H1 (cell line): ENCODE measurements around the gene GNAO1. TPM values are rescaled to one million over a fixed set of nuclear protein-coding genes. Genes with fewer than 3 reads are reported as not detected.

Experiments used
- CTCF ChIA-PET: fragments of 300-600 bp; sonication (Branson Sonifier 250); formaldehyde crosslinking; loops from one replicate; lab custom pipeline; 2021; ENCODE audit not compliant: partially characterized antibody; lab: Charles Lee
- POLR2A ChIA-PET: fragments of 300-600 bp; sonication (Branson Sonifier 250); formaldehyde crosslinking; loops from one replicate; lab custom pipeline; 2021; ENCODE audit warnings: inconsistent platforms; ENCODE audit not compliant: partially characterized antibody; lab: Charles Lee
- DNase-seq, 2 experiments: peaks; one replicate each; pipeline versions ENCODE4 v3.0.0 to v3.0.0-alpha.2; 2010 to 2022; ENCODE audit warnings: low spot score in 2 of 2, low read depth in 1 of 2, mixed read lengths in 1 of 2
- FAIRE-seq: peaks from 2 replicates; lab custom pipeline; 2011; peaks lifted over from hg19 to GRCh38; lab: Jason Lieb, UNC
- H2AFZ ChIP-seq: 2 replicates; pipeline ENCODE4 v1.8.1; 2012; ENCODE audit warnings: low read length, inconsistent platforms
- H2AK5ac ChIP-seq: 2 replicates; pipeline ENCODE4 v1.6.1; 2013; ENCODE audit warnings: low read depth, low read length
- H2BK120ac ChIP-seq: replicated peaks from 2 replicates; pipeline ENCODE3; 2013; ENCODE audit warnings: low read depth, low read length, inconsistent platforms
- H2BK12ac ChIP-seq: 2 replicates; pipeline ENCODE4 v1.6.1; 2013; ENCODE audit warnings: low read depth, low read length
- H2BK15ac ChIP-seq: 2 replicates; pipeline ENCODE4 v1.6.1; 2013; ENCODE audit warnings: low read length
- H2BK20ac ChIP-seq: 2 replicates; pipeline ENCODE4 v1.6.1; 2013; ENCODE audit warnings: low read length
- H2BK5ac ChIP-seq: 2 replicates; pipeline ENCODE4 v1.6.1; 2013; ENCODE audit warnings: low read depth, low read length
- H3K14ac ChIP-seq: 2 replicates; pipeline ENCODE4 v1.6.1; 2013; ENCODE audit warnings: inconsistent platforms; ENCODE audit not compliant: insufficient read length
- H3K18ac ChIP-seq: 2 replicates; pipeline ENCODE4 v1.6.1; 2013; ENCODE audit warnings: low read length; ENCODE audit errors: extremely low read depth
- H3K23ac ChIP-seq: 2 replicates; pipeline ENCODE4 v1.6.1; 2013; ENCODE audit warnings: inconsistent platforms; ENCODE audit not compliant: insufficient read length
- H3K23me2 ChIP-seq: 2 replicates; pipeline ENCODE4 v1.6.1; 2013; ENCODE audit warnings: low read depth, low read length
- H3K27ac ChIP-seq: 2 replicates; pipeline ENCODE4 v1.6.1; 2011; ENCODE audit warnings: low read depth, low read length, inconsistent platforms
- H3K27me3 ChIP-seq, 4 experiments: replicated peaks in 1 of 4; 1 replicate in 1 of 4; 2 replicates in 3 of 4; pipeline versions ENCODE4 v1.6.1 to v1.8.1; 2011 to 2013; ENCODE audit warnings: low read length in 3 of 4, mild to moderate bottlenecking in 3 of 4, inconsistent platforms in 2 of 4, mixed read lengths in 2 of 4, moderate library complexity in 1 of 4; ENCODE audit not compliant: control insufficient read depth in 3 of 4, insufficient read depth in 3 of 4; ENCODE audit errors: extremely low read depth in 1 of 4
- H3K36me3 ChIP-seq, 4 experiments: 2 replicates each; pipeline versions ENCODE4 v1.6.1 to v1.8.1; 2011 to 2013; ENCODE audit warnings: mild to moderate bottlenecking in 4 of 4, low read length in 3 of 4, moderate library complexity in 2 of 4, control low read depth in 1 of 4, inconsistent platforms in 1 of 4; ENCODE audit not compliant: insufficient read depth in 4 of 4, control insufficient read depth in 2 of 4
- H3K4ac ChIP-seq: replicated peaks from 2 replicates; pipeline ENCODE3; 2013; ENCODE audit warnings: low read length, low read depth, mixed read lengths, inconsistent platforms; ENCODE audit not compliant: insufficient read length
- H3K4me1 ChIP-seq, 4 experiments: replicated peaks in 1 of 4; 1 replicate in 1 of 4; 2 replicates in 3 of 4; pipeline versions ENCODE4 v1.6.1 to v1.8.1; 2011 to 2013; ENCODE audit warnings: low read length in 3 of 4, inconsistent platforms in 2 of 4, mixed read lengths in 1 of 4; ENCODE audit not compliant: insufficient read depth in 4 of 4, control insufficient read depth in 3 of 4
- H3K4me2 ChIP-seq, 2 experiments: 2 replicates each; pipeline versions ENCODE4 v1.6.1 to v1.8.1; 2011 to 2013; ENCODE audit warnings: low read depth in 2 of 2, low read length in 2 of 2, control low read depth in 1 of 2, inconsistent platforms in 1 of 2, mild to moderate bottlenecking in 1 of 2; ENCODE audit not compliant: insufficient read depth in 1 of 2
- H3K4me3 ChIP-seq, 4 experiments: fragments of 200-600, 300-600 bp in 1 of 4; sonication (generic), shearing (Covaris generic), sonication (Bioruptor Twin) in 1 of 4; 2 replicates each; pipeline versions ENCODE4 v1.5.1 to v1.8.1; 2011 to 2016; ENCODE audit warnings: low read length in 4 of 4, low read depth in 3 of 4, control low read depth in 2 of 4, inconsistent platforms in 2 of 4, mild to moderate bottlenecking in 2 of 4, mixed read lengths in 1 of 4, moderate library complexity in 1 of 4; ENCODE audit not compliant: insufficient read depth in 2 of 4; ENCODE audit errors: extremely low read depth in 1 of 4
- H3K56ac ChIP-seq: replicated peaks from 2 replicates; pipeline ENCODE3; 2013; ENCODE audit warnings: low read depth, mild to moderate bottlenecking, mixed read lengths, low read length, inconsistent platforms; ENCODE audit not compliant: insufficient read length
- H3K79me1 ChIP-seq: 2 replicates; pipeline ENCODE4 v1.6.1; 2013; ENCODE audit warnings: low read depth, low read length, control low read depth
- H3K79me2 ChIP-seq, 2 experiments: 2 replicates each; pipeline versions ENCODE4 v1.6.1 to v1.8.1; 2012 to 2013; ENCODE audit warnings: low read length in 2 of 2, mild to moderate bottlenecking in 2 of 2, inconsistent platforms in 1 of 2; ENCODE audit not compliant: insufficient read depth in 2 of 2, control insufficient read depth in 1 of 2
- H3K9ac ChIP-seq, 4 experiments: replicated peaks in 1 of 4; 1 replicate in 1 of 4; 2 replicates in 3 of 4; pipeline versions ENCODE4 v1.6.1 to v1.8.1; 2011 to 2013; ENCODE audit warnings: low read depth in 3 of 4, low read length in 3 of 4, control low read depth in 2 of 4, mild to moderate bottlenecking in 2 of 4, moderate library complexity in 2 of 4, inconsistent platforms in 1 of 4; ENCODE audit errors: extremely low read depth in 1 of 4
- H3K9me3 ChIP-seq, 2 experiments: 2 replicates each; pipeline versions ENCODE4 v1.6.1 to v1.8.1; 2012 to 2013; ENCODE audit warnings: mild to moderate bottlenecking in 2 of 2, moderate library complexity in 2 of 2, control low read depth in 1 of 2, inconsistent platforms in 1 of 2, low read depth in 1 of 2, low read length in 1 of 2, mixed read lengths in 1 of 2; ENCODE audit not compliant: insufficient read depth in 2 of 2
- H4K20me1 ChIP-seq, 2 experiments: replicated peaks in 1 of 2; 2 replicates each; pipeline versions ENCODE3 to v1.8.1; 2011 to 2013; ENCODE audit warnings: inconsistent platforms in 2 of 2, low read length in 2 of 2, mild to moderate bottlenecking in 1 of 2; ENCODE audit not compliant: insufficient read depth in 2 of 2, control insufficient read depth in 1 of 2
- H4K5ac ChIP-seq: 2 replicates; pipeline ENCODE4 v1.6.1; 2013; ENCODE audit warnings: low read length, low read depth, mixed read lengths, inconsistent platforms; ENCODE audit not compliant: insufficient read length
- H4K8ac ChIP-seq: 2 replicates; pipeline ENCODE4 v1.8.0; 2013; ENCODE audit warnings: mild to moderate bottlenecking, moderate library complexity, low read length, inconsistent platforms; ENCODE audit not compliant: insufficient read depth; ENCODE audit errors: extremely low read depth
- H4K91ac ChIP-seq: replicated peaks from 2 replicates; pipeline ENCODE3; 2013; ENCODE audit warnings: low read length, mixed read lengths, inconsistent platforms; ENCODE audit not compliant: insufficient read length
- ASH2L ChIP-seq: fragments of 200-600, 300-600 bp; sonication (generic); IDR thresholded peaks from one replicate; pipeline ENCODE4 v1.7.1; 2017; ENCODE audit warnings: low read length
- CEBPB ChIP-seq: IDR thresholded peaks from 2 replicates; pipeline ENCODE4 v1.6.1; 2012; ENCODE audit warnings: low read depth, low read length
- CREB1 ChIP-seq: IDR thresholded peaks from 2 replicates; pipeline ENCODE4 v1.6.1; 2012; ENCODE audit warnings: inconsistent platforms
- HDAC6 ChIP-seq: IDR thresholded peaks from one replicate; pipeline ENCODE4 v1.7.1; 2012; ENCODE audit warnings: low read depth, mild to moderate bottlenecking, inconsistent platforms, low read length, moderate library complexity
- POU5F1 ChIP-seq: IDR thresholded peaks from 2 replicates; pipeline ENCODE4 v1.6.1; 2011; ENCODE audit warnings: low read depth, mild to moderate bottlenecking, low read length, moderate library complexity
- SAP30 ChIP-seq: fragments of 300-600 bp; sonication (generic); IDR thresholded peaks from 2 replicates; pipeline ENCODE4 v1.7.1; 2012; ENCODE audit warnings: low read length, moderate library complexity, mild to moderate bottlenecking, inconsistent platforms; ENCODE audit not compliant: insufficient read depth, insufficient replicate concordance
- TEAD4 ChIP-seq: IDR thresholded peaks from 2 replicates; pipeline ENCODE4 v1.6.1; 2012; ENCODE audit warnings: low read depth, low read length, inconsistent platforms, mixed read lengths
- ZNF274 ChIP-seq: IDR thresholded peaks from 2 replicates; pipeline ENCODE4 v1.7.0; 2012; ENCODE audit warnings: low read length, borderline replicate concordance; ENCODE audit errors: extremely low read depth
- WGBS, 2 experiments: shearing (Covaris generic) in 1 of 2; methylation state at CpG; one replicate each; pipeline versions ENCODE4 v1.1.6 to v1.1.7; 2013 to 2015; ENCODE audit warnings: low lambda C conversion rate in 2 of 2, mixed read lengths in 2 of 2, inconsistent platforms in 1 of 2, low coverage in 1 of 2, missing lambda C conversion rate in 1 of 2; ENCODE audit not compliant: insufficient replicate concordance in 2 of 2, insufficient coverage in 1 of 2, insufficient read length in 1 of 2; ENCODE audit errors: extremely low coverage in 1 of 2, missing lambda C conversion rate in 1 of 2; 5-methylcytosine and 5-hydroxymethylcytosine counted together
- polyA plus RNA-seq, 7 experiments: library from polyadenylated mRNA; depleted of rRNA in 3 of 7; stranded (reverse) in 5 of 7; unstranded in 2 of 7; fragments of >200 nt in 5 of 7; fragments of 200-250 nt in 2 of 7; gene quantifications; 1 replicate in 5 of 7; 2 replicates in 1 of 7; 4 replicates in 1 of 7; pipeline versions ENCODE4 v1.2.1 to v1.2.3, GENCODE V29; 2011 to 2013; ENCODE audit warnings: missing spikeins in 2 of 7, mixed read lengths in 2 of 7
- total RNA-seq: library from RNA; stranded (reverse); fragmentation: NEBNext Ultra II Directional; extraction: Animal tissue kit (Norgen Biotek cat#: 25700); gene quantifications from 2 replicates; pipeline ENCODE4 v1.2.1, GENCODE V29; 2021

GNAO1 gene
- total and polyA plus RNA-seq, 2 of the 8 experiments (the other 6 are each of a cell fraction or from before 2014, with no cell fraction given) = 6.7 to 34.4 TPM

- Histone ChIP-seq H4K91ac (no peak overlapping the region), H3K4me1 (0 out of 7 replicates have a peak, but pooled peaks cover 0 to 3% (median 1%) of the 10 kb centered on the region in 4 experiments), H3K56ac (no peak overlapping the region), H3K79me1 (no peaks in the 10 kb centered on the region; the same call in 1 of the 2 replicates), H4K5ac (no peak overlapping the region), H2AK5ac (no peak overlapping the region), H3K4me3 (no peak overlapping the region), H3K23ac (no peak overlapping the region), H2BK120ac (no peak overlapping the region), H3K23me2 (no peaks in the 10 kb centered on the region), H2BK12ac (no peak overlapping the region), H2AFZ (no peak overlapping the region), H2BK20ac (no peak overlapping the region), H3K79me2 (no peaks in the 10 kb centered on the region), H3K4ac (no peak overlapping the region), H3K14ac (no peak overlapping the region), H3K18ac (no peak overlapping the region), H2BK5ac (no peak overlapping the region), H4K8ac (no peak overlapping the region), H3K27ac (no peak overlapping the region), H3K9me3 (no peaks in the 10 kb centered on the region), H4K20me1 (peaks cover 0 to 2% of the 10 kb centered on the region in 2 experiments), H3K27me3 (no peaks in the 10 kb centered on the region; a peak in 1 of 7 replicates), H3K4me2 (no peak overlapping the region), H3K36me3 (no peaks in the 10 kb centered on the region), H3K9ac (no peak overlapping the region), H2BK15ac (no peak overlapping the region)
- 93% methylated on average over 6 of the region's 6 CpGs; no CpG with 5 or more reads in 1 of the 2 experiments for WGBS, 2 experiments
- no peak for DNase-seq
- FAIRE-seq = no peak
- CTCF ChIA-PET = interaction anchor here (0.6 to 2.6 kb wide), 4 partner anchors 11 to 408 kb away, joined by 3 to 8 read pairs (median 4); no protein-coding TSS in a partner anchor
- POLR2A ChIA-PET = interaction anchor here (1.8 kb wide), 1 partner anchor 12 kb away, joined by 4 read pairs; no protein-coding TSS in a partner anchor
- TF ChIP-seq POU5F1 (no peak), ASH2L (no peak), HDAC6 (no peak), ZNF274 (no peak), CREB1 (no peak), TEAD4 (no peak), CEBPB (no peak), SAP30 (no peak)
Observed at GRCh38 chr16:56351481-56351880, 160.2 kb downstream of the GNAO1 start.
